Spinal cord (tissue), 10 donors: ENCODE measurements around the gene IMMP2L. TPM values are rescaled to one million over a fixed set of nuclear protein-coding genes. Genes with fewer than 3 reads are reported as not detected.

Experiments
- DNase-seq, 6 donors: peaks; one replicate each; pipeline versions ENCODE4 v3.0.0 to v3.0.0-alpha.2; 2013 to 2015; ENCODE audit warnings: low spot score in 6 of 6, low read depth in 4 of 6
- H3K27ac ChIP-seq: one replicate; pipeline ENCODE4 v1.5.1; 2013; ENCODE audit warnings: low read depth, low read length, control low read depth
- H3K27me3 ChIP-seq: one replicate; pipeline ENCODE4 v1.6.1; 2013; ENCODE audit warnings: low read length; ENCODE audit not compliant: control insufficient read depth, insufficient read depth
- H3K36me3 ChIP-seq: one replicate; pipeline ENCODE4 v1.6.1; 2013; ENCODE audit warnings: low read length; ENCODE audit not compliant: control insufficient read depth, insufficient read depth
- H3K4me1 ChIP-seq: one replicate; pipeline ENCODE4 v1.6.1; 2013; ENCODE audit warnings: low read length; ENCODE audit not compliant: control insufficient read depth, insufficient read depth
- H3K4me3 ChIP-seq: one replicate; pipeline ENCODE4 v1.5.1; 2013; ENCODE audit warnings: low read depth, low read length, control low read depth
- H3K9me3 ChIP-seq: one replicate; pipeline ENCODE4 v1.6.1; 2013; ENCODE audit warnings: low read length; ENCODE audit not compliant: control insufficient read depth, insufficient read depth
- WGBS: methylation state at CpG from one replicate; pipeline ENCODE4 v1.1.5; 2013; ENCODE audit warnings: missing lambda C conversion rate; ENCODE audit not compliant: insufficient coverage; 5-methylcytosine and 5-hydroxymethylcytosine counted together
- polyA plus RNA-seq, 2 donors: library from polyadenylated mRNA; unstranded; fragments of 120-200 nt; gene quantifications; one replicate each; pipeline ENCODE4 v1.2.1, GENCODE V29; 2013; ENCODE audit not compliant: insufficient read length in 2 of 2
- total RNA-seq, 2 donors: library from RNA; depleted of rRNA in 1 of 2; stranded (reverse); fragments of 120-200 nt in 1 of 2; fragments of >200 nt in 1 of 2; gene quantifications; one replicate each; pipeline versions ENCODE4 v1.2.3 to v1.2.4, GENCODE V29; 2013 to 2014
- donor health status: healthy.

IMMP2L gene
- total and polyA plus RNA-seq, 4 donors: 14.8 to 26.8 (median 17.4) TPM

DNA sequence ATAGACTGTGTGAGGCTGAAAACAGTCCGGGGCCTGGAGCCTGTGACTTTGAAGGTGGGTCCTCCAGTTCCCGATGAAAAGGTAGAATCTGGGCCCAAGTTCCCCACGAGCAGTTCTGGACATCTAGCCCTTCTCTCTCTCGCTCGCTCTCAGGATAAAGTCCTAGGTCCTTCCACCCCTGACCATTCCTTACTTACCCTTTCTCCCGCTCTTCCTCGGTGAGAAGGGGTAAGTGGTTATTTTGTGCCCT lies 713 bp downstream of the IMMP2L start:
- Histone ChIP-seq H3K4me3 (peak overlapping the region; percentile 63), H3K9me3 (no peaks in the 10 kb centered on the region), H3K36me3 (no peaks in the 10 kb centered on the region), H3K27ac (peak overlapping the region; percentile 64), H3K27me3 (no peaks in the 10 kb centered on the region), H3K4me1 (peaks cover 5% of the 10 kb centered on the region)
- 0% methylated on average over 2 of the region's 7 CpGs for WGBS
- no peak for DNase-seq

DNA sequence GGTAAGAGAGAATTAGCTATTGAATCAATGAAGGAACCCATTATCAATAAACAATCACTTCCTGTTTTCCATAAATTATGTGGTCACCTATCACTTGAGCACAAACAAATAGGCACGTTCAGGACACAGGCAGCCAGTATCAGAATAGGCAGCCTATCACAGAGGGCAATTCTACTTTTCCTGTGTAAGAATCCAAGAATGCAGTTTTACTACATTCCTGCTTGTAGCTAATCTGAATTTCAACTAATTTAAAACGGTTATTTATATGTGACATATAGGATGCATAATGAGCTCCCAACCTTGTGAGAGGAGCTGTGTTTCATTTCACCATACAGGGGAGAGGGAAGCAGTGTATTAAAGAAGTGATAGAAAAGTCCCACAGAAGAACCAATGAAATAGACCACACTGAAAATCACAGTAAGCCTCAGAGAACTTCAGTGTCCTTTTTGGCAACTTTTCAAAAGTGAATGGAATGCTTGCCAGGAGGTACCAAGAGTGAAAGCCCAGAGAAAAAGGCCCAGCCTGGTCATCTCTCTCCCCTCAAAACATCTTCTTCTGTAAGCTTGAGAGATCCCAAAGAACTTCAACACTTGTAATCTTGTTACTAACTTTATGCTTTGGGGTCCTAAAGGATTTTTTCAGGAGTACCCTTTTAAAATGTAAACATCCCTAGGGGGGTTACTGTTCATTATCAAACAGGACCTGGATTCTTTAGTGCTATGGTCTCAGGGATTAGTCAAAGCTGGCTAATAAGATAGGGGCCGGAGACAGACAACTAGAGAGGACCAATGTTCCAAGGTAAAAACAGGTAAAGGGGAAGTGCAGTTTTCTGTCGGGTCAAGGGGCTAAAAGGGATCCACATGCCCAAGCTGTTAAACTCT lies 1.3 kb downstream of the IMMP2L start:
- H3K4me1 ChIP-seq: peaks cover 5% of the 10 kb centered on the region
- no peaks in the 10 kb centered on the region for H3K36me3 ChIP-seq
- H3K9me3 ChIP-seq: no peaks in the 10 kb centered on the region
- H3K4me3 ChIP-seq: peak overlapping the region; percentile 63
- peak in 5 of 6 donors; percentile 4 to 63 (median 21) for DNase-seq
- 26% methylated on average over 3 of the region's 4 CpGs for WGBS
- H3K27me3 ChIP-seq: no peaks in the 10 kb centered on the region
- peak overlapping the region; percentile 64 for H3K27ac ChIP-seq

DNA sequence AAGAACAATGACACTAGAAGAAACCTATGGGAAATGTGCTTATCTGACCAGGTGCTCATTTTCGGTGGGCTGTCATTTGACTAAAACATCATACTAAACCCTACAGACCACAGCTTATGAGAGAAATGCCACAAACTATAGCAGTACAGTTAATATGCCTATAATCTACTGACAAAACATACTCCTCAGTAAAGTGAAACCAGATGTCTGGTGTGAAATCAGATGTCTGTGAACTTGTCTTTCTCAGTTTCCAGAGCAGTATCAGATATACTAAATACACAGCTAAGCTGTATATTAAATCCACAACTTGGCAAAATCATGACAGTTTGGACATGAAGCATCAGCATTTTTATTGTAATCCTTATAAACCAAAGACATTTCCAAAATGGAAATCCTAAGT lies 3.3 kb downstream of the IMMP2L start:
- no peaks in the 10 kb centered on the region for H3K27me3 ChIP-seq
- H3K9me3 ChIP-seq: no peaks in the 10 kb centered on the region
- DNase-seq: peak in 1 of 6 donors; percentile 1
- no peaks in the 10 kb centered on the region for H3K36me3 ChIP-seq
- no peak overlapping the region for H3K4me3 ChIP-seq
- no CpG with 5 or more reads among the region's 1 CpG for WGBS
- peaks cover 5% of the 10 kb centered on the region for H3K4me1 ChIP-seq
- H3K27ac ChIP-seq: no peak overlapping the region

DNA sequence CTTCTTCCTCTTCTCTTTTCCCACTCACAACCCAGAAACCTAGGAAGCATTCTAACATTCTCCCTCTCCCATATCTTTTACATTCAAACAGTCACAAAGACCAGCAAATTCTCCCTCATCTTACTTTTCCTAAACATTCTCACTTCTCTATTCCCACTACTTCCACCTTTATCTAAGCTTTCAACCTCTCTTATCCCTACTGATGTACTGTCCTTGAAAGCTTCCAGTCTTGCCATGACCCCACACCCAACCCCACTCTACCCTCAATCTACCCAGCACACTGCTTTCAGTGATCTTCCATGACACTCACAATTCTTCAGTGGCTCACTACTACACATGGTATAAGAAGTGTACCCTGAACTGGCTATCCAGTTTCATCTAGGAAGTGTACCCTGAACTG lies 5.3 kb downstream of the IMMP2L start:
- Histone ChIP-seq H3K27me3 (no peaks in the 10 kb centered on the region), H3K27ac (no peak overlapping the region), H3K4me3 (no peak overlapping the region), H3K4me1 (peaks cover 5% of the 10 kb centered on the region), H3K36me3 (no peaks in the 10 kb centered on the region), H3K9me3 (no peaks in the 10 kb centered on the region)
- DNase-seq: no peak

DNA sequence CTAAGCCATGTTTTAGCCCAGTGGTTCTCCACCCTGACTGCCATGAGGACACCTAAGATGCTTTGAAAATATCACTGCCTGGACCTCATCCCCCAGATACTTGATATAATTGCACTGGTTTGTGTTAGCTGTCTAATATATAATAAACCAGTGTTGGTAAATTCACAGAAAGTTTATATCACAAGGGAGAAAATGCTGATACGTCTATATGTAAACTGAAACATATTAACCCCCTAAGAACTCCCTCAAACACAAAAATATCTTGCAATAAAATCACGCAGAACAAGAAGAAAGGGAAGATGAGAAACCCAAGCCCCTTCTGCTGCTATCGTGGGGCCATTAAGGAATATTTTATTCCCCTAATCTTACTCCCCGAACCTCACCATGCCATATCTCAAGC lies 8.2 kb downstream of the IMMP2L start:
- 33% methylated on average over 3 of the region's 4 CpGs for WGBS
- no peaks in the 10 kb centered on the region for H3K27me3 ChIP-seq

DNA sequence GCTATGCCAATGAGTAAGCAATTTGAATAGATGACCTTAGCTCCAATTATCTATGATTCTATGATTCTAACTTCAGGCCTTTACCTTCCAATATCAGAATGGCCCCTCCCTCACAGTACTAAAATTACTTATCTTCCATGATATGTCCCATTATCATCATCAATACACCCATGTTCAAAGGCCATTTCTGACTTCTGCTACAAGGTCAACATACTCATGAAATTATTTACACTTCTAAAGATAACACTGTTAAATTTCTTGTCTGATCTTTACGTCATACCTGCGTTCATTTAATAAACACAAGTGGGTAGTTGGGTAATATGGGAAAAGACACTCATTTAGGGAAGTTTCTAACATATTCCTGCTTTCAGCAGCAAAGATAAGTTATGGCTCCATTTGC lies 21.2 kb downstream of the IMMP2L start:
- no peak overlapping the region for H3K4me3 ChIP-seq
- H3K4me1 ChIP-seq: no peaks in the 10 kb centered on the region
- no peaks in the 10 kb centered on the region for H3K36me3 ChIP-seq
- WGBS: no CpG with 5 or more reads among the region's 2 CpGs
- H3K9me3 ChIP-seq: no peaks in the 10 kb centered on the region
- DNase-seq: no peak
- no peaks in the 10 kb centered on the region for H3K27me3 ChIP-seq
- no peak overlapping the region for H3K27ac ChIP-seq

More for the DNA sequence above, 8.2 kb downstream of the IMMP2L start:
- no peaks in the 10 kb centered on the region for H3K36me3 ChIP-seq
- no peaks in the 10 kb centered on the region for H3K4me1 ChIP-seq
- no peak for DNase-seq
- no peaks in the 10 kb centered on the region for H3K9me3 ChIP-seq
- no peak overlapping the region for H3K27ac ChIP-seq
- no peak overlapping the region for H3K4me3 ChIP-seq

DNA sequence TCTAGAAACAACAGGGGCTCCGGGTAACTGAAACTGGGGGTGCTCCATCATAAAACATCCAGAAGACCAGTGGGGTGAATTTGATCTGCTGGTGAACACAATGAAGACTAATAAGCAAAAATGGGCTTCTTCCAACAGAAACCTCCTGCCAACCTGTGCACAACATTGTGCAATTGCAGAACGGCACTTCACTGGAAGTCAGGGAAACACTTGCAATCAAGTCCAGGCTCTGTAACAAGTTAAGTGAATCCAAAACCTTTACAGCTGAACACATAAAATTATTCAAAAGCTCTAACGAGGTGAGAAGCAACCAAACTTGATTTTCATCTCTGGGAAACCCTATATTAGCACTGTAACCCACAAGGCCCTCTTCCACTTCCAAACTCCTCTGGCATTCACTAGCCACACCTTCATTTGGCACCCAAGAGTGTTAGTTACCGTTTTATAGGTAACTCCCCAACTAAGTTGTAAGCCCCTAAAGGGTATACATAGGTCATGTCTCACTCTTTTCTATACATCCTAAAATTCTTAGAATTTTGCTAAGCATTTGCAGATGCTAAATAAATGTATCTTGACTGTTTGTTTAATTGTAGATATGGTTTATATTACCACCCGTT lies 22.0 kb downstream of the IMMP2L start:
- no peak overlapping the region for H3K27ac ChIP-seq
- H3K4me3 ChIP-seq: no peak overlapping the region
- no peaks in the 10 kb centered on the region for H3K4me1 ChIP-seq
- DNase-seq: no peak
- H3K36me3 ChIP-seq: no peaks in the 10 kb centered on the region
- H3K27me3 ChIP-seq: no peaks in the 10 kb centered on the region
- no peaks in the 10 kb centered on the region for H3K9me3 ChIP-seq
- 100% methylated on average over 3 of the region's 5 CpGs for WGBS

DNA sequence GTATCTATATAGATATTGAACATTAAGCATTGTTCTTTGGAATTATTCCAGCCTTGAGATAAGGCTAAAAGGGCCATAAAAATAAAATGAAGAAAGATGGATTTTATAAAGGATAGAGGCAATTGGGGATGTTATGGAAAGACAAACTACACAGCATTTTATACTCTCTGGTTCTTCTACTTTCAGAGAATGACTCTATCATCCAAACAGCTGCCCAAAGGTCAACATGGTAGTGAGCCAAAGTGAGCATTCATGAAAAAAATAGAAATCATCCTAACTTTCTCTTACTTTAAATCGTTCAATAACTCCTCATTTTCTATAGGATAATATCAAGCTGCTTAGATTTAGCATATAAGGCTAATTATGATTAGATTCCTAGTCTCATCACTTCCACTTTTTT lies 25.2 kb downstream of the IMMP2L start:
- no peak for DNase-seq
- H3K4me1 ChIP-seq: no peaks in the 10 kb centered on the region
- no peak overlapping the region for H3K4me3 ChIP-seq
- H3K36me3 ChIP-seq: no peaks in the 10 kb centered on the region
- WGBS: no CpG with 5 or more reads among the region's 1 CpG
- no peak overlapping the region for H3K27ac ChIP-seq
- H3K9me3 ChIP-seq: no peaks in the 10 kb centered on the region
- no peaks in the 10 kb centered on the region for H3K27me3 ChIP-seq

DNA sequence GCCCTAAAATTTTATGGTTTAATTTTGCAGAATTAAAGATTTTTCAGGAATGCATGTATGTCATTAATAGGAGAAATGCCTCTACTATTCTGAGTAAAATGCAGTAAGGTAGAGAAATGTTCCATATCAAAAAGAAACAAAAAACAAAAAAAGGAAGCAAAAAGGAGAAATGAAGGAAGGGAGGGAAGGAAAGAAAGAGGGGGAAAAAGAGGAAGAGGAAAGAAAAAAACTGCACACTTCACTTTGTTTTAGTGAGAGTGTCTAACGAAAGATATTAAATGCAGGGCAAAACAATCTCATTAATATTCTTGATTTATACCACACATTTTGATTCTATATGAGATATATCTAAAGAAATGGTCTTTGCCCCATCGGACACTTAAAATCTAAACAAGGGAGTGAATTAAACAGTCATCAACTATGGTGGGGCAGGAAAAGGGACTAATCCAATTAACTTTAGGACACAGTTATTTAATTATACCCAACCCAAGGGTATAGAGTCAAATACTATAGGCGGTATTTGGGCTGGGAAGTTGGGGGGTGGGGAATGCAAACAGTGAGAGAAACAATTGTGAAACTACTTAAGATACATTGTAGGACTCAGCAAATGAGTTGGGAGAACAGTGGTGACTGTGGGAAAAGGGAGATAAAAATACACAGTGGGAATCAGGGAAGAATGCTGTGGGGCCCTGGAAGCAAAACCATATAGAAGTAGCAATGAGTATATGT lies 27.0 kb downstream of the IMMP2L start:
- DNase-seq: no peak
- Histone ChIP-seq H3K9me3 (no peaks in the 10 kb centered on the region), H3K27me3 (no peaks in the 10 kb centered on the region), H3K4me3 (no peak overlapping the region), H3K27ac (no peak overlapping the region), H3K36me3 (no peaks in the 10 kb centered on the region), H3K4me1 (no peaks in the 10 kb centered on the region)
- no CpG with 5 or more reads among the region's 3 CpGs for WGBS

DNA sequence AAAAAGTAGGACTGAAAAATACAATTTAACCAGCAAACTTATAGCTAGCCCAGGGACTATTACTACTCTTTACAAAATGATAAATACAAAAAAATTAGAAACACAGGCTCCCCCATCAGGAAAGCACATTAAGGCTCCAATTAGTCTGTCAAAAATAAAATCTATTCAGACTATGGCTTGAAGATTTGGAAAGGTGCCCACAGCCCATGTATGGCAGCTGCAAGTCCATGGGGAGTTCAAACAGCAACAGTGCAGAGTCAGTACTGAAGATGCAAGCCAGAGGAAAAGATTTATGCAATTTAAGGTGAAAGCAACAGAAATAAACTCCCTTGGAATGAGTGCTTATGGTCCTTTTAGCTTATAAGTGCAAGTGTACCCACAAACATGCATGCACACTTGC lies 29.7 kb downstream of the IMMP2L start:
- H3K36me3 ChIP-seq: no peaks in the 10 kb centered on the region
- peak in 2 of 6 donors; percentile 32 to 54 for DNase-seq
- H3K4me3 ChIP-seq: no peak overlapping the region
- H3K4me1 ChIP-seq: no peaks in the 10 kb centered on the region
- H3K27me3 ChIP-seq: no peaks in the 10 kb centered on the region
- no peaks in the 10 kb centered on the region for H3K9me3 ChIP-seq
- H3K27ac ChIP-seq: no peak overlapping the region
